Spleen (tissue), 11 donors: ENCODE data around the gene LCP2. TPM values are rescaled to one million over a fixed set of nuclear protein-coding genes. Genes with fewer than 3 reads are reported as not detected.

Experiments used
- DNase-seq: peaks from one replicate; pipeline ENCODE4 v3.0.0-alpha.2; 2020
- H3K27ac ChIP-seq, 8 donors: fragments of 200-600 bp; sonication (generic) in 7 of 8; 1 replicate in 4 of 8; 2 replicates in 4 of 8; pipeline versions ENCODE4 v1.5.0 to v1.8.0; 2016 to 2021; ENCODE audit warnings: inconsistent platforms in 4 of 8, mild to moderate bottlenecking in 4 of 8, moderate library complexity in 1 of 8
- H3K27me3 ChIP-seq, 7 donors: fragments of 200-600 bp; sonication (generic) in 6 of 7; replicated peaks in 1 of 7; 1 replicate in 4 of 7; 2 replicates in 3 of 7; pipeline versions ENCODE4 v1.5.0 to v1.8.0; 2016 to 2021; ENCODE audit warnings: inconsistent platforms in 3 of 7, mild to moderate bottlenecking in 1 of 7
- H3K36me3 ChIP-seq, 6 donors: fragments of 200-600 bp; sonication (generic) in 5 of 6; 1 replicate in 4 of 6; 2 replicates in 2 of 6; pipeline versions ENCODE4 v1.5.0 to v1.8.0; 2016 to 2021; ENCODE audit warnings: inconsistent platforms in 2 of 6
- H3K4me1 ChIP-seq, 6 donors: fragments of 200-600 bp; sonication (generic) in 5 of 6; 1 replicate in 3 of 6; 2 replicates in 3 of 6; pipeline versions ENCODE4 v1.5.0 to v1.8.0; 2016 to 2021; ENCODE audit warnings: inconsistent platforms in 3 of 6
- H3K4me3 ChIP-seq, 8 donors: fragments of 200-600 bp; sonication (generic) in 7 of 8; 1 replicate in 4 of 8; 2 replicates in 4 of 8; pipeline versions ENCODE4 v1.5.0 to v1.8.0; 2016 to 2021; ENCODE audit warnings: inconsistent platforms in 4 of 8, mild to moderate bottlenecking in 4 of 8, moderate library complexity in 2 of 8
- H3K9me3 ChIP-seq, 8 donors: fragments of 200-600 bp; sonication (generic) in 7 of 8; 1 replicate in 4 of 8; 2 replicates in 4 of 8; pipeline versions ENCODE4 v1.5.0 to v1.8.0; 2016 to 2021; ENCODE audit warnings: inconsistent platforms in 4 of 8
- POLR2A ChIP-seq, 3 donors: fragments of 450-650 bp; IDR thresholded peaks; one replicate each; pipeline ENCODE4 v1.5.1; 2017; ENCODE audit warnings: antibody characterized with exemption in 3 of 3, mild to moderate bottlenecking in 1 of 3
- POLR2AphosphoS5 ChIP-seq, 3 donors: sonication (generic); formaldehyde crosslinking; IDR thresholded peaks; one replicate each; pipeline ENCODE4 v1.5.1; 2017; ENCODE audit warnings: antibody characterized with exemption in 3 of 3
- WGBS, 5 donors: extraction: QIAGEN DNeasy Blood & Tissue Kit in 3 of 5; methylation state at CpG; one replicate each; pipeline versions ENCODE4 v1.1.5 to v1.1.7; 2013 to 2018; 5-methylcytosine and 5-hydroxymethylcytosine counted together
- intact Hi-C: fragments of 100-400 bp; cut with DNase I; formaldehyde crosslinking; loops from one replicate; pipeline ENCODE4 v1.15.0; 2023; ENCODE audit warnings: low total_unique reads
- polyA plus RNA-seq, 3 donors: library from polyadenylated mRNA; stranded (reverse); fragments of 200-250 nt; gene quantifications; one replicate each; pipeline ENCODE4 v1.2.1, GENCODE V29; 2013
- total RNA-seq, 7 donors: library from RNA; depleted of rRNA in 3 of 7; stranded (reverse); fragments of >200 nt in 3 of 7; fragmentation: NEBNext Ultra II Directional in 4 of 7; extraction: Animal tissue kit (Norgen Biotek cat#: 25700) in 4 of 7; gene quantifications; one replicate each; pipeline versions ENCODE4 v1.1.0 to v1.2.1, GENCODE V29; 2016 to 2021
- TF ChIP-seq, protein P1 (sequence below), 11 experiments: fragments of 200-600 bp in 7 of 11; fragments of 450-650 bp in 4 of 11; sonication (generic) in 4 of 11; IDR thresholded peaks in 8 of 11; conservative IDR thresholded peaks in 3 of 11; 1 replicate in 7 of 11; 2 replicates in 4 of 11; pipeline versions ENCODE4 v1.4.0 to v1.8.0; 2016 to 2021; ENCODE audit warnings: antibody characterized with exemption in 11 of 11, inconsistent platforms in 4 of 11, mild to moderate bottlenecking in 1 of 11
- donor health status: healthy with polysubstance abuse.
- donor health status: DM: no; HTN: no; CAD: no; lungs with moderate emphysema.
- donor health status: DM: no; HTN: no; CAD: no.
- donor health status: Bipolar disorder and iron deficiency.
- donor health status: healthy.
- donor health status: DM: no; HTN: no; CAD: no.
- donor health status: DM: yes; HTN: yes; CAD: no.

LCP2 gene
- total and polyA plus RNA-seq, 10 donors, result 28.3 to 272 (median 214) TPM

DNA sequence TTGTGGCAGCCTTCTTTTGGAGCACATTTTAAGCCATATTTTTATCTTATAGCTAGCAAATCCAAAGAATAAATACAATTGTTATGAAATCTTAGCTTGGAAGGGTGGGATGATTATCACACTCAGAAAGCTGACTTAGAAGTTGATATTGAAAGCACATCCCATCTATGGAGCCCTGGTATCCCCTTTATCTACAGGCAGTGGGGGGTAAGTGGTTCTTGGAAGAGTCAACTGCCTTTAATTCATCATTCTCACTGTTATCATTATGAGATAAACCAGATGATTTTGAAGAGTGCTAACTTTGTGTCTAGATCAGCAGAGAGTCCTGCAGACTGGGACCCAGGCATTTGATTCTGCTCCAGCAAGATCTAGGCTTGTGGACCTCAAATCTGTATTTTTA lies 3.0 kb downstream of the LCP2 start:
- H3K36me3 ChIP-seq, result peaks cover 0 to 53% (median 12%) of the 10 kb centered on the region in 6 donors
- H3K27me3 ChIP-seq, result peaks cover 0 to 11% (median 0%) of the 10 kb centered on the region in 7 donors
- peak overlapping the region in 6 of 8 donors; percentile 93 to 99 (median 96) for H3K27ac ChIP-seq
- TF ChIP-seq POLR2AphosphoS5 (IDR thresholded peaks at IDR 0.05), result no peak
- TF ChIP-seq, protein P1, sequence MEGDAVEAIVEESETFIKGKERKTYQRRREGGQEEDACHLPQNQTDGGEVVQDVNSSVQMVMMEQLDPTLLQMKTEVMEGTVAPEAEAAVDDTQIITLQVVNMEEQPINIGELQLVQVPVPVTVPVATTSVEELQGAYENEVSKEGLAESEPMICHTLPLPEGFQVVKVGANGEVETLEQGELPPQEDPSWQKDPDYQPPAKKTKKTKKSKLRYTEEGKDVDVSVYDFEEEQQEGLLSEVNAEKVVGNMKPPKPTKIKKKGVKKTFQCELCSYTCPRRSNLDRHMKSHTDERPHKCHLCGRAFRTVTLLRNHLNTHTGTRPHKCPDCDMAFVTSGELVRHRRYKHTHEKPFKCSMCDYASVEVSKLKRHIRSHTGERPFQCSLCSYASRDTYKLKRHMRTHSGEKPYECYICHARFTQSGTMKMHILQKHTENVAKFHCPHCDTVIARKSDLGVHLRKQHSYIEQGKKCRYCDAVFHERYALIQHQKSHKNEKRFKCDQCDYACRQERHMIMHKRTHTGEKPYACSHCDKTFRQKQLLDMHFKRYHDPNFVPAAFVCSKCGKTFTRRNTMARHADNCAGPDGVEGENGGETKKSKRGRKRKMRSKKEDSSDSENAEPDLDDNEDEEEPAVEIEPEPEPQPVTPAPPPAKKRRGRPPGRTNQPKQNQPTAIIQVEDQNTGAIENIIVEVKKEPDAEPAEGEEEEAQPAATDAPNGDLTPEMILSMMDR (IDR thresholded peaks at IDR 0.05 in 8 of 11, conservative IDR thresholded peaks at IDR 0.05 in 3 of 11), result no peak
- peak overlapping the region in 7 of 8 donors; percentile 43 to 77 (median 61) for H3K4me3 ChIP-seq
- peaks cover 24 to 99% (median 83%) of the 10 kb centered on the region in 6 donors for H3K4me1 ChIP-seq
- intact Hi-C loops, result no loop called here
- DNase-seq, result no peak
- no peaks in the 10 kb centered on the region for H3K9me3 ChIP-seq

DNA sequence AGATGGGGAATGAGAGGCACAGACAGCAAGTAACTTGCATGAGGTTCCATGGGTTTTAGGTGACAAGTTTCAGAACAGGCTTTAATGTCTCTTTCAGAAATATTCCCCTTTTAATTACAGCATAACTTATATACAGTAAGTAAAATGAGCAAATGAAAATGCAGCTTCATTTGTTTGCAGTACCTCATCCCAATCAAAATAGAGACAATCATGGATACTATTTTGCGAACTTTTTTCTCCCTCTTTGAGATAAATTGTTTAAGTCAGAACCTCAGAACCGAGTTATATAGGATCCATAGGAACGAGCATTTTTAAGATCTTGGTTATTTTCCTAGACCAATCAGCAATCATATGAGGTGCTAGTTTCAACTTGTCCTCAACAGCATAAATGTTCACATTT lies 3.5 kb downstream of the LCP2 start:
- Histone ChIP-seq H3K9me3 (no peaks in the 10 kb centered on the region), H3K27ac (peak overlapping the region in 6 of 8 donors; percentile 56 to 99 (median 96)), H3K36me3 (peaks cover 0 to 58% (median 12%) of the 10 kb centered on the region in 6 donors), H3K4me3 (peak overlapping the region in 6 of 8 donors; percentile 43 to 77 (median 62)), H3K27me3 (peaks cover 0 to 11% (median 0%) of the 10 kb centered on the region in 7 donors), H3K4me1 (peaks cover 27 to 99% (median 84%) of the 10 kb centered on the region in 6 donors)
- WGBS, 5 donors, result 57 to 84% (median 69%) methylated on average over 3 of the region's 3 CpGs
- no peak for DNase-seq
- intact Hi-C loops, result no loop called here
- TF ChIP-seq POLR2A (IDR thresholded peaks at IDR 0.05), result no peak
- TF ChIP-seq POLR2AphosphoS5 (IDR thresholded peaks at IDR 0.05), result no peak
- TF ChIP-seq, protein P1 (IDR thresholded peaks at IDR 0.05 in 8 of 11, conservative IDR thresholded peaks at IDR 0.05 in 3 of 11), result no peak

DNA sequence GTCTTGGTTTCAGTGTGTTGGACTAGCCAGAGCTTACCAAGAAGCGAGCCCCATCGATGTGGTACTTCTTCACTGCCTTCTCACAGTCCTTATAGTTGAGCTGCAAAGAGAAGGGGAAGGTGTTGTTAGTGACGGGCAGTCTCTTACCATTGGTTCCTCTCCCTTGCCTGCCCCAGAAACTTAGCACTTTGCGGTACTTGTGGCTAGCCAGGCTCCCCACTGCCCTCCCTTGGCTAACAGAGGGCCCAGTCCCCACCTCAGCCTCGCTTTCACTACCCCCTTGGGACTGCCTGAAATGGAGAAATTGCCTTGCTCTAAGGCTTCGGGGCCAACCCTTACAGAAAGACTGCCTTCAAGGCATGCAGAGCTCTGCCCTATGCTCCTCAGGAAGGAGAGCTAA lies 4.3 kb downstream of the LCP2 start:
- 21 to 41% (median 31%) methylated on average over 6 of the region's 6 CpGs for WGBS, 5 donors
- peak; percentile 94 for DNase-seq
- H3K4me1 ChIP-seq, result peaks cover 34 to 99% (median 85%) of the 10 kb centered on the region in 6 donors

More for the DNA sequence above, 4.3 kb downstream of the LCP2 start:
- Histone ChIP-seq H3K9me3 (no peaks in the 10 kb centered on the region), H3K4me3 (peak overlapping the region in 7 of 8 donors; percentile 2 to 77 (median 59)), H3K27me3 (peaks cover 0 to 11% (median 0%) of the 10 kb centered on the region in 7 donors), H3K27ac (peak overlapping the region in 7 of 8 donors; percentile 46 to 99 (median 82)), H3K36me3 (peaks cover 0 to 66% (median 12%) of the 10 kb centered on the region in 6 donors)
- intact Hi-C loops, result no loop called here
- no peak for TF ChIP-seq POLR2A (IDR thresholded peaks at IDR 0.05)
- TF ChIP-seq, protein P1 (IDR thresholded peaks at IDR 0.05 in 8 of 11, conservative IDR thresholded peaks at IDR 0.05 in 3 of 11), result peak in 5 of 11 experiments; percentile 5 to 45 (median 32)
- TF ChIP-seq POLR2AphosphoS5 (IDR thresholded peaks at IDR 0.05), result peak; percentile 38 to 90 (median 82)
